MCF 10A (cell line): ENCODE data around the gene TSFM. TPM values are rescaled to one million over a fixed set of nuclear protein-coding genes. Genes with fewer than 3 reads are reported as not detected.

Experiments used
- BruUV-seq: library from RNA; stranded (reverse); fragments of 400-500 nt; replicated peaks from 2 replicates; lab custom pipeline; 2021; lab: Mats Ljungman, UMichigan
- CTCF ChIA-PET: fragments of 300-600 bp; sonication (Branson Sonifier 250); formaldehyde crosslinking; extraction: SDS; loops from one replicate; lab custom pipeline; 2021; ENCODE audit warnings: antibody characterized with exemption, inconsistent platforms; lab: Yijun Ruan, JAX
- POLR2A ChIA-PET: fragments of 300-600, 350-650 bp; sonication (Branson Sonifier 250); formaldehyde crosslinking; extraction: SDS; loops from one replicate; lab custom pipeline; 2020; ENCODE audit warnings: antibody characterized with exemption, inconsistent platforms; lab: Yijun Ruan, JAX
- DNase-seq: peaks from one replicate; pipeline ENCODE4 v3.0.0-alpha.2; 2018; ENCODE audit not compliant: unreplicated experiment
- H3K27ac Mint-ChIP-seq: one replicate; pipeline ENCODE4 v1.8.0; 2022; ENCODE audit warnings: mild to moderate bottlenecking, low read depth, mixed read lengths; ENCODE audit not compliant: unreplicated experiment
- H3K27me3 Mint-ChIP-seq: one replicate; pipeline ENCODE4 v1.8.0; 2022; ENCODE audit warnings: mixed read lengths; ENCODE audit not compliant: insufficient read depth, unreplicated experiment
- H3K36me3 Mint-ChIP-seq: one replicate; pipeline ENCODE4 v1.8.0; 2022; ENCODE audit warnings: mild to moderate bottlenecking, moderate library complexity, mixed read lengths; ENCODE audit not compliant: insufficient read depth, unreplicated experiment
- H3K4me1 Mint-ChIP-seq: one replicate; pipeline ENCODE4 v1.8.0; 2022; ENCODE audit warnings: mixed read lengths; ENCODE audit not compliant: insufficient read depth, unreplicated experiment
- H3K4me3 Mint-ChIP-seq: one replicate; pipeline ENCODE4 v1.8.0; 2022; ENCODE audit warnings: mild to moderate bottlenecking, moderate library complexity, mixed read lengths; ENCODE audit not compliant: unreplicated experiment
- H3K9me3 Mint-ChIP-seq: one replicate; pipeline ENCODE4 v1.8.0; 2022; ENCODE audit warnings: mixed read lengths; ENCODE audit not compliant: unreplicated experiment
- CTCF ChIP-seq: fragments of 200-600 bp; IDR thresholded peaks from one replicate; pipeline ENCODE4 v1.8.0; 2022; ENCODE audit warnings: antibody characterized with exemption, mild to moderate bottlenecking; ENCODE audit not compliant: unreplicated experiment
- intact Hi-C: fragments of 100-400 bp; cut with micrococcal nuclease; formaldehyde crosslinking; loops from 2 replicates; pipeline ENCODE4 v1.14.1; 2022
- total RNA-seq: library from RNA; stranded (reverse); gene quantifications from 2 replicates; pipeline ENCODE4 v1.2.3, GENCODE V29; 2022

The TSFM gene
- total RNA-seq, 1 experiment from 2014 or later, result 32.6 TPM

- no peak for TF ChIP-seq CTCF
- DNase-seq, result no peak
- BruUV-seq, result no TSS peak
- ChIA-PET CTCF (interaction anchor here (0.6 to 2.3 kb wide), 4 partner anchors 9 to 1288 kb away, joined by 3 to 12 read pairs (median 5); partner anchors contain the start of gene CYP27B1), POLR2A (interaction anchor here (0.6 to 4.1 kb wide), 2 partner anchors 9 to 86 kb away, joined by 4 to 26 read pairs; partner anchors contain the start of gene CYP27B1)
- no peak overlapping the region for H3K4me3 Mint-ChIP-seq
- intact Hi-C loops, result no loop called here
- H3K36me3 Mint-ChIP-seq, result peaks cover 13% of the 10 kb centered on the region
- H3K4me1 Mint-ChIP-seq, result peaks cover 24% of the 10 kb centered on the region
- H3K9me3 Mint-ChIP-seq, result no peaks in the 10 kb centered on the region
- H3K27me3 Mint-ChIP-seq, result no peaks in the 10 kb centered on the region
- H3K27ac Mint-ChIP-seq, result no peak overlapping the region
Measured at GRCh38 chr12:57757771-57758170, 24.8 kb upstream of the TSFM start.

- Mint-ChIP-seq H3K27ac (no peak overlapping the region), H3K9me3 (no peaks in the 10 kb centered on the region), H3K4me1 (peaks cover 20% of the 10 kb centered on the region), H3K36me3 (peaks cover 19% of the 10 kb centered on the region), H3K4me3 (no peak overlapping the region), H3K27me3 (no peaks in the 10 kb centered on the region)
- ChIA-PET CTCF (interaction anchor here (0.5 to 2.3 kb wide), 15 partner anchors 9 to 299 kb away, joined by 3 to 13 read pairs (median 4); partner anchors contain the start of gene GLI1), POLR2A (interaction anchor here (0.9 to 2.0 kb wide), 3 partner anchors 13 to 24 kb away, joined by 3 to 8 read pairs (median 5); partner anchors contain the start of genes EEF1AKMT3, METTL1, TSFM and TSPAN31)
- intact Hi-C loops, result no loop called here
- no peak for TF ChIP-seq CTCF
- DNase-seq, result no peak
- no TSS peak for BruUV-seq
Measured at GRCh38 chr12:57758552-57759359, 23.8 kb upstream of the TSFM start.

- no peak overlapping the region for H3K27ac Mint-ChIP-seq
- POLR2A ChIA-PET, result interaction anchor here (0.6 to 2.0 kb wide), 5 partner anchors 13 to 49 kb away, joined by 3 to 8 read pairs (median 3); partner anchors contain the start of genes EEF1AKMT3, METTL1, TSFM and TSPAN31
- no peak overlapping the region for H3K4me3 Mint-ChIP-seq
- intact Hi-C loops, result no loop called here
- DNase-seq, result peak; percentile 63
- no peaks in the 10 kb centered on the region for H3K9me3 Mint-ChIP-seq
- peaks cover 25% of the 10 kb centered on the region for H3K36me3 Mint-ChIP-seq
- no peaks in the 10 kb centered on the region for H3K27me3 Mint-ChIP-seq
- TF ChIP-seq CTCF, result peak; percentile 33
- CTCF ChIA-PET, result interaction anchor here (0.6 to 2.3 kb wide), 20 partner anchors 8 to 1176 kb away, joined by 3 to 13 read pairs (median 4); partner anchors contain the start of genes EEF1AKMT3 and METTL1
- peaks cover 21% of the 10 kb centered on the region for H3K4me1 Mint-ChIP-seq
- no TSS peak for BruUV-seq
Measured at GRCh38 chr12:57759360-57759980, 23.1 kb upstream of the TSFM start.
